HepG2 (cell line): ENCODE data around the gene OTOGL. TPM values are rescaled to one million over a fixed set of nuclear protein-coding genes. Genes with fewer than 3 reads are reported as not detected.

Source experiments
- ATAC-seq: fragments of 200-7000 bp; cut with Tn5 transposase; 3 replicates; pipeline ENCODE4 v1.9.1; 2020; ENCODE audit warnings: mild to moderate bottlenecking, moderate library complexity
- BruUV-seq: library from RNA; stranded (reverse); fragments of 400-500 nt; replicated peaks from 2 replicates; lab custom pipeline; 2021; lab: Mats Ljungman, UMichigan
- CTCF ChIA-PET: fragments of 300-600 bp; formaldehyde crosslinking; extraction: SDS; loops from one replicate; lab custom pipeline; 2021; ENCODE audit warnings: low total read pairs, inconsistent platforms, low intra/inter-chr PET ratio; lab: Yijun Ruan, JAX
- POLR2A ChIA-PET: fragments of 350-600 bp; sonication (Branson Sonifier 250); formaldehyde crosslinking; loops from one replicate; lab custom pipeline; 2020; ENCODE audit warnings: antibody characterized with exemption, inconsistent platforms; lab: Yijun Ruan, JAX
- DNase-seq: peaks from one replicate; pipeline ENCODE4 v3.0.0-alpha.2; 2015; ENCODE audit warnings: low spot score
- FAIRE-seq: peaks from 3 replicates; lab custom pipeline; 2011; peaks lifted over from hg19 to GRCh38; lab: Jason Lieb, UNC
- H2AFZ ChIP-seq: one replicate; pipeline ENCODE4 v1.6.1; 2011; ENCODE audit warnings: low read length, inconsistent platforms
- H3K27ac ChIP-seq: fragments of 300-600 bp; 3 replicates; pipeline ENCODE4 v1.8.0; 2011; ENCODE audit warnings: mixed run types, mild to moderate bottlenecking, mixed read lengths, low read length, inconsistent platforms; ENCODE audit not compliant: insufficient read depth; ENCODE audit errors: extremely low read length
- H3K27me3 ChIP-seq, 2 experiments: fragments of 200-600 bp in 1 of 2; 2 replicates in 1 of 2; 3 replicates in 1 of 2; pipeline versions ENCODE4 v1.6.0 to v1.8.0; 2011; ENCODE audit warnings: low read length in 2 of 2, mild to moderate bottlenecking in 2 of 2, moderate library complexity in 2 of 2, inconsistent platforms in 1 of 2; ENCODE audit not compliant: insufficient read depth in 2 of 2, control insufficient read depth in 1 of 2
- H3K36me3 ChIP-seq, 2 experiments: fragments of 200-600 bp in 1 of 2; replicated peaks in 1 of 2; 2 replicates in 1 of 2; 3 replicates in 1 of 2; pipeline versions ENCODE4 v1.5.1 to v1.8.0; 2011; ENCODE audit warnings: low read length in 2 of 2, inconsistent platforms in 1 of 2; ENCODE audit not compliant: insufficient read depth in 2 of 2, control insufficient read depth in 1 of 2
- H3K4me1 ChIP-seq: 2 replicates; pipeline ENCODE4 v1.5.1; 2012; ENCODE audit warnings: low read length, inconsistent platforms; ENCODE audit not compliant: insufficient read depth
- H3K4me2 ChIP-seq: 2 replicates; pipeline ENCODE4 v1.6.0; 2011; ENCODE audit warnings: low read depth, low read length, inconsistent platforms
- H3K4me3 ChIP-seq, 3 experiments: fragments of 200-600 bp in 1 of 3; sonication (generic), shearing (Covaris generic) in 1 of 3; replicated peaks in 1 of 3; 2 replicates each; pipeline ENCODE4 v1.5.1; 2011 to 2016; ENCODE audit warnings: low read length in 3 of 3, inconsistent platforms in 2 of 3, low read depth in 2 of 3, mild to moderate bottlenecking in 2 of 3, control low read depth in 1 of 3, mixed read lengths in 1 of 3; ENCODE audit not compliant: insufficient read depth in 1 of 3
- H3K79me2 ChIP-seq: one replicate; pipeline ENCODE4 v1.6.1; 2011; ENCODE audit warnings: low read length, inconsistent platforms; ENCODE audit not compliant: insufficient read depth
- H3K9ac ChIP-seq: 2 replicates; pipeline ENCODE4 v1.6.0; 2011; ENCODE audit warnings: mild to moderate bottlenecking, low read depth, low read length, inconsistent platforms; ENCODE audit not compliant: insufficient read depth
- H3K9me3 ChIP-seq: 2 replicates; pipeline ENCODE4 v1.5.1; 2012; ENCODE audit warnings: mild to moderate bottlenecking, low read length
- H4K20me1 ChIP-seq: 2 replicates; pipeline ENCODE4 v1.6.0; 2011; ENCODE audit warnings: inconsistent platforms, mild to moderate bottlenecking, low read length, moderate library complexity; ENCODE audit not compliant: insufficient read depth
- AHDC1 ChIP-seq: sonication (generic); formaldehyde crosslinking; IDR thresholded peaks from 2 replicates; pipeline ENCODE4 v1.5.1; 2020; ENCODE audit warnings: mild to moderate bottlenecking, missing genetic modification reagents, borderline replicate concordance
- ETS1 ChIP-seq: sonication (generic); formaldehyde crosslinking; IDR thresholded peaks from 2 replicates; pipeline ENCODE4 v1.4.0; 2020; ENCODE audit warnings: missing genetic modification reagents
- FUBP1 ChIP-seq: sonication (generic); formaldehyde crosslinking; IDR thresholded peaks from 2 replicates; pipeline ENCODE4 v1.5.1; 2020; ENCODE audit warnings: missing genetic modification reagents, mild to moderate bottlenecking, borderline replicate concordance
- KLF6 ChIP-seq: IDR thresholded peaks from 2 replicates; pipeline ENCODE4 v1.8.0; 2016; ENCODE audit warnings: missing biosample characterization, missing genetic modification reagents
- PRPF4 ChIP-seq: fragments of 200-400 bp; formaldehyde crosslinking; IDR thresholded peaks from 2 replicates; pipeline ENCODE4 v1.6.1; 2016; ENCODE audit warnings: low read length, low read depth; ENCODE audit not compliant: poor library complexity, severe bottlenecking
- SMAD3 ChIP-seq: sonication (generic); formaldehyde crosslinking; IDR thresholded peaks from 2 replicates; pipeline ENCODE4 v1.4.0; 2020; ENCODE audit warnings: missing genetic modification reagents
- ZBTB34 ChIP-seq: sonication (generic); formaldehyde crosslinking; IDR thresholded peaks from 2 replicates; pipeline ENCODE4 v1.8.0; 2022; ENCODE audit warnings: mild to moderate bottlenecking, missing genetic modification reagents
- ZFP82 ChIP-seq: sonication (generic); formaldehyde crosslinking; IDR thresholded peaks from 2 replicates; pipeline ENCODE4 v1.5.1; 2020; ENCODE audit warnings: mild to moderate bottlenecking, missing genetic modification reagents, borderline replicate concordance
- ZNF503 ChIP-seq: sonication (generic); formaldehyde crosslinking; IDR thresholded peaks from 2 replicates; pipeline ENCODE4 v1.4.0; 2020; ENCODE audit warnings: missing genetic modification reagents
- ZNF629 ChIP-seq: sonication (generic); formaldehyde crosslinking; conservative IDR thresholded peaks from 2 replicates; pipeline ENCODE4 v1.5.0; 2020; ENCODE audit warnings: missing genetic modification reagents
- ZNF652 ChIP-seq: IDR thresholded peaks from 2 replicates; pipeline ENCODE4 v1.6.1; 2016; ENCODE audit warnings: low read depth, borderline replicate concordance
- ZNF678 ChIP-seq: sonication (generic); formaldehyde crosslinking; IDR thresholded peaks from 2 replicates; pipeline ENCODE4 v1.4.0; 2020; ENCODE audit warnings: mild to moderate bottlenecking, missing genetic modification reagents
- in situ Hi-C: cut with HindIII; loops from 2 replicates; pipeline ENCODE4 v1.10.0; 2017; ENCODE audit warnings: low pct_unique_long_range_greater_than_20kb; ENCODE audit not compliant: extremely low pct_ligation_motif_present
- intact Hi-C: fragments of 100-400 bp; cut with micrococcal nuclease; formaldehyde crosslinking; loops from one replicate; pipeline ENCODE4 v1.10.0; 2022; ENCODE audit not compliant: unreplicated experiment
- polyA plus RNA-seq, 8 experiments: library from polyadenylated mRNA; depleted of rRNA in 3 of 8; stranded (reverse) in 7 of 8; unstranded in 1 of 8; fragments of >200 nt; fragmentation: Illumina TruSeq in 4 of 8; extraction: Trizol in 4 of 8; gene quantifications; 2 replicates each; pipeline versions ENCODE4 v1.2.1 to v1.2.3, GENCODE V29; 2011 to 2016; ENCODE audit warnings: low read depth in 4 of 8, missing spikeins in 1 of 8, mixed read lengths in 1 of 8; ENCODE audit not compliant: insufficient read depth in 1 of 8
- total RNA-seq, 5 experiments: library from RNA; depleted of rRNA; stranded (reverse); fragments of >200 nt; fragmentation: Illumina TruSeq; extraction: Trizol; gene quantifications; 2 replicates each; pipeline ENCODE4 v1.2.3, GENCODE V29; 2016; ENCODE audit warnings: low read depth in 1 of 5

The OTOGL gene
- total and polyA plus RNA-seq, 2 of the 13 experiments (the other 11 are each of a cell fraction or from before 2014, with no cell fraction given) = not detected

- Histone ChIP-seq H3K36me3 (no peaks in the 10 kb centered on the region), H3K4me3 (no peak overlapping the region), H3K79me2 (no peaks in the 10 kb centered on the region), H3K27me3 (no peaks in the 10 kb centered on the region), H3K9me3 (no peaks in the 10 kb centered on the region), H2AFZ (no peak overlapping the region), H3K4me1 (no peaks in the 10 kb centered on the region), H3K27ac (no peak overlapping the region), H4K20me1 (no peaks in the 10 kb centered on the region), H3K4me2 (no peak overlapping the region), H3K9ac (no peak overlapping the region)
- FAIRE-seq (no peak), ATAC-seq (no peak), DNase-seq (no peak)
- ChIA-PET CTCF (no interaction called here), POLR2A (no interaction called here)
- TF ChIP-seq ZNF678 (CRISPR knock-in tag) = no peak
- no peak for TF ChIP-seq ZFP82 (CRISPR knock-in tag)
- no peak for TF ChIP-seq ZBTB34 (CRISPR knock-in tag)
- TF ChIP-seq AHDC1 (CRISPR knock-in tag) = no peak
- TF ChIP-seq FUBP1 (CRISPR knock-in tag) = no peak
- TF ChIP-seq PRPF4 = no peak
- TF ChIP-seq ZNF629 = no peak
- TF ChIP-seq KLF6 (CRISPR knock-in tag) = no peak
- no peak for TF ChIP-seq ZNF503 (CRISPR knock-in tag)
- no peak for TF ChIP-seq ETS1
- TF ChIP-seq SMAD3 = no peak
- TF ChIP-seq ZNF652 (CRISPR knock-in tag) = no peak
- intact Hi-C loops = no loop called here
- BruUV-seq = no TSS peak
- in situ Hi-C loops = no loop called here
Measured at GRCh38 chr12:80381121-80381520, 281.8 kb downstream of the OTOGL start.
